HCT116 (cell line): ENCODE results near the gene PRRT4. TPM values are rescaled to one million over a fixed set of nuclear protein-coding genes. Genes with fewer than 3 reads are reported as not detected.

Experiments
- ATAC-seq: fragments of 200-7000 bp; cut with Tn5 transposase; 2 replicates; pipeline ENCODE4 v1.9.1; 2020; ENCODE audit warnings: mild to moderate bottlenecking, moderate library complexity
- BruUV-seq: library from RNA; stranded (reverse); fragments of 400-500 nt; replicated peaks from 2 replicates; lab custom pipeline; 2021; lab: Mats Ljungman, UMichigan
- CTCF ChIA-PET: fragments of 300-600 bp; sonication (Branson Sonifier 250); formaldehyde crosslinking; loops from one replicate; lab custom pipeline; 2021; ENCODE audit warnings: antibody characterized with exemption; lab: Charles Lee
- POLR2A ChIA-PET: fragments of 300-600, 350-600 bp; sonication (Branson Sonifier 250); formaldehyde crosslinking; loops from one replicate; lab custom pipeline; 2021; ENCODE audit warnings: antibody characterized with exemption; lab: Charles Lee
- RAD21 ChIA-PET, 2 experiments: fragments of 300-600 bp; sonication (Branson Sonifier 250); formaldehyde crosslinking; loops; one replicate each; lab custom pipeline; 2023; ENCODE audit warnings: low total read pairs in 2 of 2; ENCODE audit not compliant: uncharacterized antibody in 2 of 2, unreplicated experiment in 2 of 2, low non-redundant PET in 1 of 2; lab: Charles Lee
- DNase-seq: peaks from one replicate; pipeline ENCODE4 v3.0.0-alpha.2; 2010; ENCODE audit warnings: low read depth, low spot score
- H2AFZ ChIP-seq: fragments of 200-600 bp; shearing (Covaris generic), sonication (generic); 2 replicates; pipeline ENCODE4 v1.6.1; 2017; ENCODE audit warnings: low read depth, mixed run types, mixed read lengths, antibody characterized with exemption, low read length; ENCODE audit not compliant: poor library complexity, severe bottlenecking
- H3K27ac ChIP-seq: 2 replicates; pipeline ENCODE4 v1.5.1; 2012; ENCODE audit warnings: low read depth, low read length
- H3K27me3 ChIP-seq: fragments of 200-600 bp; sonication (generic); 2 replicates; pipeline ENCODE4 v1.6.1; 2016; ENCODE audit warnings: mixed run types, low read length, mixed read lengths; ENCODE audit not compliant: insufficient read depth
- H3K36me3 ChIP-seq, 2 experiments: fragments of 200-500 bp in 1 of 2; fragments of 200-600 bp in 1 of 2; sonication (Bioruptor generic) in 1 of 2; sonication (generic) in 1 of 2; 2 replicates each; pipeline versions ENCODE4 v1.5.1 to v1.6.1; 2014 to 2016; ENCODE audit warnings: low read length in 2 of 2, inconsistent platforms in 1 of 2, mixed read lengths in 1 of 2, mixed run types in 1 of 2; ENCODE audit not compliant: insufficient read depth in 2 of 2, control insufficient read depth in 1 of 2
- H3K4me1 ChIP-seq, 2 experiments: fragments of 200-600 bp in 1 of 2; sonication (generic) in 1 of 2; 2 replicates each; pipeline versions ENCODE4 v1.5.1 to v1.6.1; 2012 to 2017; ENCODE audit warnings: low read length in 2 of 2, inconsistent platforms in 1 of 2, mild to moderate bottlenecking in 1 of 2, mixed read lengths in 1 of 2, mixed run types in 1 of 2, moderate library complexity in 1 of 2; ENCODE audit not compliant: insufficient read depth in 2 of 2, control insufficient read depth in 1 of 2
- H3K4me2 ChIP-seq: fragments of 200-600 bp; sonication (generic); 2 replicates; pipeline ENCODE4 v1.6.1; 2017; ENCODE audit warnings: mixed run types, low read length, mixed read lengths
- H3K4me3 ChIP-seq, 2 experiments: fragments of 200-600 bp in 1 of 2; sonication (generic) in 1 of 2; replicated peaks in 1 of 2; 2 replicates each; pipeline ENCODE4 v1.5.1; 2011 to 2016; ENCODE audit warnings: low read length in 2 of 2, control low read depth in 1 of 2, low read depth in 1 of 2, mild to moderate bottlenecking in 1 of 2, mixed read lengths in 1 of 2, mixed run types in 1 of 2
- H3K79me2 ChIP-seq: fragments of 200-600 bp; sonication (generic); 2 replicates; pipeline ENCODE4 v1.6.1; 2017; ENCODE audit warnings: mild to moderate bottlenecking, mixed run types, low read length, moderate library complexity, mixed read lengths; ENCODE audit not compliant: insufficient read depth
- H3K9ac ChIP-seq: fragments of 200-600 bp; sonication (generic); 2 replicates; pipeline ENCODE4 v1.6.1; 2016; ENCODE audit warnings: low read length, mixed read lengths
- H3K9me2 ChIP-seq: fragments of 200-600 bp; sonication (generic), shearing (Covaris generic); 2 replicates; pipeline ENCODE4 v1.6.1; 2017; ENCODE audit warnings: mixed run types, mild to moderate bottlenecking, moderate library complexity; ENCODE audit not compliant: insufficient read depth
- H3K9me3 ChIP-seq, 2 experiments: fragments of 200-500 bp in 1 of 2; fragments of 200-600 bp in 1 of 2; sonication (Bioruptor generic) in 1 of 2; sonication (generic) in 1 of 2; 2 replicates each; pipeline ENCODE4 v1.6.1; 2014 to 2017; ENCODE audit warnings: low read length in 2 of 2, mixed read lengths in 2 of 2, inconsistent platforms in 1 of 2, low read depth in 1 of 2, mild to moderate bottlenecking in 1 of 2, mixed run types in 1 of 2, moderate library complexity in 1 of 2; ENCODE audit not compliant: control insufficient read depth in 1 of 2, insufficient read depth in 1 of 2
- H4K20me1 ChIP-seq: fragments of 200-600 bp; sonication (generic), shearing (Covaris generic); 2 replicates; pipeline ENCODE4 v1.6.1; 2017; ENCODE audit warnings: mixed run types, mild to moderate bottlenecking, moderate library complexity; ENCODE audit not compliant: insufficient read depth
- EGR1 ChIP-seq: IDR thresholded peaks from 2 replicates; pipeline ENCODE4 v1.6.1; 2012; ENCODE audit warnings: low read depth
- ELF1 ChIP-seq: IDR thresholded peaks from 2 replicates; pipeline ENCODE4 v1.6.1; 2012; ENCODE audit warnings: low read depth, borderline replicate concordance
- EZH2phosphoT487 ChIP-seq: fragments of 200-600 bp; IDR thresholded peaks from 2 replicates; pipeline ENCODE4 v1.6.1; 2018; ENCODE audit warnings: antibody characterized with exemption, borderline replicate concordance
- JUND ChIP-seq: IDR thresholded peaks from 2 replicates; pipeline ENCODE4 v1.6.1; 2012
- POLR2A ChIP-seq: IDR thresholded peaks from 2 replicates; pipeline ENCODE4 v1.7.0; 2011; ENCODE audit warnings: borderline replicate concordance; ENCODE audit not compliant: insufficient read depth, insufficient read length; ENCODE audit errors: extremely low read depth
- POLR2AphosphoS5 ChIP-seq: IDR thresholded peaks from 2 replicates; pipeline ENCODE4 v1.6.1; 2011; ENCODE audit warnings: mild to moderate bottlenecking, low read depth, low read length, moderate library complexity
- RAD21 ChIP-seq: IDR thresholded peaks from 2 replicates; pipeline ENCODE4 v1.6.1; 2012; ENCODE audit warnings: low read depth, mild to moderate bottlenecking
- SP1 ChIP-seq: IDR thresholded peaks from 2 replicates; pipeline ENCODE4 v1.6.1; 2012; ENCODE audit warnings: low read depth
- SRF ChIP-seq: IDR thresholded peaks from 2 replicates; pipeline ENCODE4 v1.6.1; 2012; ENCODE audit warnings: low read depth
- TCF7L2 ChIP-seq: IDR thresholded peaks from 2 replicates; pipeline ENCODE4 v1.7.0; 2011; ENCODE audit warnings: borderline replicate concordance, inconsistent platforms; ENCODE audit not compliant: insufficient read depth, insufficient read length; ENCODE audit errors: extremely low read depth
- YY1 ChIP-seq: IDR thresholded peaks from 2 replicates; pipeline ENCODE4 v1.6.1; 2011; ENCODE audit warnings: low read length, low read depth, moderate library complexity, mild to moderate bottlenecking; ENCODE audit not compliant: insufficient replicate concordance; ENCODE audit errors: extremely low read depth
- ZFX ChIP-seq: fragments of 450-650 bp; IDR thresholded peaks from 2 replicates; pipeline ENCODE4 v1.6.1; 2017
- intact Hi-C: fragments of 100-400 bp; cut with micrococcal nuclease; formaldehyde crosslinking; loops from 2 replicates; pipeline ENCODE4 v1.10.0; 2022
- total RNA-seq: library from RNA; stranded (reverse); gene quantifications from one replicate; pipeline ENCODE4 v1.2.1, GENCODE V29; 2021; ENCODE audit not compliant: unreplicated experiment
- TF ChIP-seq, protein P1 (sequence below): IDR thresholded peaks from 2 replicates; pipeline ENCODE4 v1.6.1; 2012
- TF ChIP-seq, protein P2 (sequence below): IDR thresholded peaks from 2 replicates; pipeline ENCODE4 v1.6.1; 2012
- TF ChIP-seq, protein P3 (sequence below), 3 experiments: fragments of 200-600 bp in 1 of 3; sonication (generic) in 1 of 3; IDR thresholded peaks in 2 of 3; conservative IDR thresholded peaks in 1 of 3; 2 replicates each; pipeline ENCODE4 v1.5.1; 2012 to 2017; ENCODE audit warnings: low read depth in 2 of 3, low read length in 2 of 3, antibody characterized with exemption in 1 of 3, borderline replicate concordance in 1 of 3, control low read depth in 1 of 3, mild to moderate bottlenecking in 1 of 3, mixed read lengths in 1 of 3, mixed run types in 1 of 3, moderate library complexity in 1 of 3; ENCODE audit not compliant: insufficient read depth in 1 of 3
- TF ChIP-seq, protein P4 (sequence below): IDR thresholded peaks from 2 replicates; pipeline ENCODE4 v1.6.1; 2011; ENCODE audit warnings: mild to moderate bottlenecking, low read length, moderate library complexity; ENCODE audit not compliant: insufficient replicate concordance; ENCODE audit errors: extremely low read depth

PRRT4 gene
- total RNA-seq, 1 experiment from 2014 or later: 4.0 TPM

DNA sequence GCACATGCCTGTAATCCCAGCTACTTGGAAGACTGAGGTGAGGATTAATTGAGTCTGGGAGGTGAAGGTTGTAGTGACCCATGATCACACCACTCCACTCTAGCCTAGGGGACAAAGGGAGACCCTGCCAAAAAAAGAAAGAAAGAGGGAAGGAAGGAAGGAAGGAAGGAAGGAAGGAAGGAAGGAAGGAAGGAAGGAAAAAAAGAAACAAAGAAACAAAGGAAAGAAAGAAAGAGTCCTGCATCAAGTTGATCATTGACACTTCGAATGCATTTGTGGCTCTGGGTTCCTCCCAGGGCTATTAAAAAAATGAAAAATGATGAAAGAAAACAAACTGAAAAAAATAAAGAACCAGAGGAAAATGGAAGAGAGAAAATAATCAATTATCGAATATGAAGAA is 3.9 kb upstream of the PRRT4 start:
- Histone ChIP-seq H3K4me1 (peaks cover 6 to 18% of the 10 kb centered on the region in 2 experiments), H4K20me1 (no peaks in the 10 kb centered on the region), H3K79me2 (no peaks in the 10 kb centered on the region), H3K4me3 (no peak overlapping the region), H3K27me3 (peaks cover 11% of the 10 kb centered on the region; the same call in 1 of the 2 replicates), H3K9me2 (no peaks in the 10 kb centered on the region), H3K27ac (no peak overlapping the region), H3K4me2 (no peak overlapping the region), H2AFZ (no peak overlapping the region), H3K36me3 (no peaks in the 10 kb centered on the region), H3K9me3 (no peaks in the 10 kb centered on the region), H3K9ac (no peak overlapping the region)
- POLR2A ChIA-PET: no interaction called here
- TF ChIP-seq, protein P1, sequence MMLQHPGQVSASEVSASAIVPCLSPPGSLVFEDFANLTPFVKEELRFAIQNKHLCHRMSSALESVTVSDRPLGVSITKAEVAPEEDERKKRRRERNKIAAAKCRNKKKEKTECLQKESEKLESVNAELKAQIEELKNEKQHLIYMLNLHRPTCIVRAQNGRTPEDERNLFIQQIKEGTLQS: no peak
- TF ChIP-seq, protein P2, sequence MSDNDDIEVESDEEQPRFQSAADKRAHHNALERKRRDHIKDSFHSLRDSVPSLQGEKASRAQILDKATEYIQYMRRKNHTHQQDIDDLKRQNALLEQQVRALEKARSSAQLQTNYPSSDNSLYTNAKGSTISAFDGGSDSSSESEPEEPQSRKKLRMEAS: no peak
- TF ChIP-seq TCF7L2: no peak
- TF ChIP-seq POLR2A: no peak
- no peak for TF ChIP-seq ZFX
- no peak for TF ChIP-seq YY1
- TF ChIP-seq JUND: no peak
- TF ChIP-seq RAD21: no peak
- TF ChIP-seq, protein P3, sequence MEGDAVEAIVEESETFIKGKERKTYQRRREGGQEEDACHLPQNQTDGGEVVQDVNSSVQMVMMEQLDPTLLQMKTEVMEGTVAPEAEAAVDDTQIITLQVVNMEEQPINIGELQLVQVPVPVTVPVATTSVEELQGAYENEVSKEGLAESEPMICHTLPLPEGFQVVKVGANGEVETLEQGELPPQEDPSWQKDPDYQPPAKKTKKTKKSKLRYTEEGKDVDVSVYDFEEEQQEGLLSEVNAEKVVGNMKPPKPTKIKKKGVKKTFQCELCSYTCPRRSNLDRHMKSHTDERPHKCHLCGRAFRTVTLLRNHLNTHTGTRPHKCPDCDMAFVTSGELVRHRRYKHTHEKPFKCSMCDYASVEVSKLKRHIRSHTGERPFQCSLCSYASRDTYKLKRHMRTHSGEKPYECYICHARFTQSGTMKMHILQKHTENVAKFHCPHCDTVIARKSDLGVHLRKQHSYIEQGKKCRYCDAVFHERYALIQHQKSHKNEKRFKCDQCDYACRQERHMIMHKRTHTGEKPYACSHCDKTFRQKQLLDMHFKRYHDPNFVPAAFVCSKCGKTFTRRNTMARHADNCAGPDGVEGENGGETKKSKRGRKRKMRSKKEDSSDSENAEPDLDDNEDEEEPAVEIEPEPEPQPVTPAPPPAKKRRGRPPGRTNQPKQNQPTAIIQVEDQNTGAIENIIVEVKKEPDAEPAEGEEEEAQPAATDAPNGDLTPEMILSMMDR (IDR thresholded peaks at IDR 0.05 in 2 of 3, conservative IDR thresholded peaks at IDR 0.05 in 1 of 3; ENCODE audit: borderline replicate concordance in 1 of 3, insufficient read depth in 1 of 3, low read depth in 2 of 3, low read length in 2 of 3): no peak
- TF ChIP-seq SP1: no peak
- no peak for TF ChIP-seq SRF
- TF ChIP-seq, protein P4, sequence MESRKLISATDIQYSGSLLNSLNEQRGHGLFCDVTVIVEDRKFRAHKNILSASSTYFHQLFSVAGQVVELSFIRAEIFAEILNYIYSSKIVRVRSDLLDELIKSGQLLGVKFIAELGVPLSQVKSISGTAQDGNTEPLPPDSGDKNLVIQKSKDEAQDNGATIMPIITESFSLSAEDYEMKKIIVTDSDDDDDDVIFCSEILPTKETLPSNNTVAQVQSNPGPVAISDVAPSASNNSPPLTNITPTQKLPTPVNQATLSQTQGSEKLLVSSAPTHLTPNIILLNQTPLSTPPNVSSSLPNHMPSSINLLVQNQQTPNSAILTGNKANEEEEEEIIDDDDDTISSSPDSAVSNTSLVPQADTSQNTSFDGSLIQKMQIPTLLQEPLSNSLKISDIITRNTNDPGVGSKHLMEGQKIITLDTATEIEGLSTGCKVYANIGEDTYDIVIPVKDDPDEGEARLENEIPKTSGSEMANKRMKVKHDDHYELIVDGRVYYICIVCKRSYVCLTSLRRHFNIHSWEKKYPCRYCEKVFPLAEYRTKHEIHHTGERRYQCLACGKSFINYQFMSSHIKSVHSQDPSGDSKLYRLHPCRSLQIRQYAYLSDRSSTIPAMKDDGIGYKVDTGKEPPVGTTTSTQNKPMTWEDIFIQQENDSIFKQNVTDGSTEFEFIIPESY: no peak
- TF ChIP-seq POLR2AphosphoS5: no peak
- no peak for TF ChIP-seq EGR1
- no peak for TF ChIP-seq EZH2phosphoT487
- no peak for TF ChIP-seq ELF1
- ATAC-seq (no peak), DNase-seq (no peak)
- RAD21 ChIA-PET: no interaction called here
- BruUV-seq: no TSS peak
- CTCF ChIA-PET: interaction anchor here (1.3 to 1.6 kb wide), 2 partner anchors 16 to 18 kb away, joined by 5 to 6 read pairs; no protein-coding TSS in a partner anchor
- intact Hi-C loops: no loop called here
